OCI-LY1 (cell line): Measurements from ENCODE around the gene EFS.

Experiments used
- H2AFZ ChIP-seq: fragments of 200-600 bp; sonication (generic), shearing (Covaris generic); 2 replicates; pipeline ENCODE4 v1.6.0; 2014; ENCODE audit warnings: antibody characterized with exemption, mild to moderate bottlenecking, low read length
- H3F3A ChIP-seq: fragments of 200-600 bp; sonication (generic), shearing (Covaris generic); 2 replicates; pipeline ENCODE4 v1.6.0; 2014; ENCODE audit warnings: mild to moderate bottlenecking, antibody characterized with exemption, low read length, moderate library complexity; ENCODE audit not compliant: insufficient read depth
- H3K27ac ChIP-seq: fragments of 200-600 bp; sonication (generic); 2 replicates; pipeline ENCODE4 v1.5.1; 2014; ENCODE audit warnings: low read length, mixed run types, mild to moderate bottlenecking, low read depth; ENCODE audit not compliant: poor library complexity, severe bottlenecking
- H3K27me3 ChIP-seq: fragments of 200-600 bp; sonication (generic); 2 replicates; pipeline ENCODE4 v1.6.0; 2014; ENCODE audit warnings: antibody characterized with exemption, mild to moderate bottlenecking, low read length, moderate library complexity; ENCODE audit not compliant: insufficient read depth
- H3K36me3 ChIP-seq: fragments of 200-600 bp; sonication (generic); 2 replicates; pipeline ENCODE4 v1.6.1; 2014; ENCODE audit warnings: mild to moderate bottlenecking, antibody characterized with exemption, low read length, moderate library complexity, mixed read lengths; ENCODE audit not compliant: insufficient read depth
- H3K4me1 ChIP-seq: fragments of 200-600 bp; sonication (generic); 2 replicates; pipeline ENCODE4 v1.5.1; 2014; ENCODE audit warnings: mild to moderate bottlenecking, low read length, moderate library complexity; ENCODE audit not compliant: insufficient read depth, severe bottlenecking
- H3K4me2 ChIP-seq: fragments of 200-600 bp; sonication (generic), shearing (Covaris generic); 2 replicates; pipeline ENCODE4 v1.6.1; 2014; ENCODE audit warnings: low read length
- H3K4me3 ChIP-seq: fragments of 200-600 bp; sonication (generic); 2 replicates; pipeline ENCODE4 v1.5.1; 2014; ENCODE audit warnings: low read length, low read depth, mild to moderate bottlenecking, mixed read lengths; ENCODE audit not compliant: poor library complexity, severe bottlenecking
- H3K79me2 ChIP-seq: fragments of 200-600 bp; shearing (Covaris generic); 2 replicates; pipeline ENCODE4 v1.6.1; 2016; ENCODE audit warnings: mixed run types, low read length, mixed read lengths; ENCODE audit not compliant: insufficient read depth
- H3K9ac ChIP-seq: fragments of 200-600 bp; sonication (generic), shearing (Covaris generic); 2 replicates; pipeline ENCODE4 v1.6.1; 2014; ENCODE audit warnings: mild to moderate bottlenecking, low read length, mixed read lengths
- H3K9me2 ChIP-seq: fragments of 200-600 bp; sonication (generic), shearing (Covaris generic); 2 replicates; pipeline ENCODE4 v1.6.1; 2014; ENCODE audit warnings: low read depth, mild to moderate bottlenecking, low read length, mixed read lengths
- H3K9me3 ChIP-seq: fragments of 200-600 bp; shearing (Covaris generic); 2 replicates; pipeline ENCODE4 v1.6.1; 2014; ENCODE audit warnings: low read length, mixed read lengths
- H4K20me1 ChIP-seq: fragments of 200-600 bp; sonication (generic), shearing (Covaris generic); 2 replicates; pipeline ENCODE4 v1.6.0; 2016; ENCODE audit warnings: mild to moderate bottlenecking, low read length; ENCODE audit not compliant: insufficient read depth
- EZH2 ChIP-seq: fragments of 200-600 bp; sonication (generic), shearing (Covaris generic); IDR thresholded peaks from 2 replicates; pipeline ENCODE4 v1.8.0; 2017; ENCODE audit warnings: borderline replicate concordance, mixed run types, mild to moderate bottlenecking, antibody characterized with exemption, low read length, moderate library complexity, mixed read lengths
- TF ChIP-seq, protein P1 (sequence below): fragments of 200-600 bp; sonication (generic), shearing (Covaris generic); IDR thresholded peaks from 2 replicates; pipeline ENCODE4 v1.5.1; 2017; ENCODE audit warnings: mild to moderate bottlenecking, antibody characterized with exemption, low read length, moderate library complexity, mixed read lengths

The EFS gene

DNA sequence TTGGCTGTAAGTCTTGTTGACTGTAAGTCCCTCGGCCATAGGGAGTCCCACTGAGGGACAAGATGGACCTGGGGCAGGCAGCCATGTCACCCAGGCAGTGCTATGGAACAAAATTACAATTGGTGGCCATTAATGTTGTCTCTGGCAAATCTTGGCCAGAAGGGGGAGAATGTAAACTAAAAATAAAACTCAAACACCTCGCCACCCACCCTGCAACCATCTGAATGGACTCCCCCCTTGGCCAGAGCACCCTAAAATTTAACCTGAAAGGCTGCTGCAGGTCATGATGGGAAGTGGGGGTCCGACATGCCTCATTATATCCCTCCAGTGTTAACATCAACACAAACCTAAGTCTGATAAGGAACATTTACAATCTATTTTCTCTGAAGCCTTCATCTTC, 20.5 kb downstream of the EFS start:
- no peaks in the 10 kb centered on the region for H3K79me2 ChIP-seq
- no peak overlapping the region for H3K4me2 ChIP-seq
- peaks cover 7% of the 10 kb centered on the region for H3K9me3 ChIP-seq
- no peak overlapping the region for H3K27ac ChIP-seq
- H3K27me3 ChIP-seq, result no peaks in the 10 kb centered on the region
- no peaks in the 10 kb centered on the region for H3K4me1 ChIP-seq
- no peaks in the 10 kb centered on the region for H3F3A ChIP-seq
- no peak for TF ChIP-seq EZH2
- TF ChIP-seq, protein P1, sequence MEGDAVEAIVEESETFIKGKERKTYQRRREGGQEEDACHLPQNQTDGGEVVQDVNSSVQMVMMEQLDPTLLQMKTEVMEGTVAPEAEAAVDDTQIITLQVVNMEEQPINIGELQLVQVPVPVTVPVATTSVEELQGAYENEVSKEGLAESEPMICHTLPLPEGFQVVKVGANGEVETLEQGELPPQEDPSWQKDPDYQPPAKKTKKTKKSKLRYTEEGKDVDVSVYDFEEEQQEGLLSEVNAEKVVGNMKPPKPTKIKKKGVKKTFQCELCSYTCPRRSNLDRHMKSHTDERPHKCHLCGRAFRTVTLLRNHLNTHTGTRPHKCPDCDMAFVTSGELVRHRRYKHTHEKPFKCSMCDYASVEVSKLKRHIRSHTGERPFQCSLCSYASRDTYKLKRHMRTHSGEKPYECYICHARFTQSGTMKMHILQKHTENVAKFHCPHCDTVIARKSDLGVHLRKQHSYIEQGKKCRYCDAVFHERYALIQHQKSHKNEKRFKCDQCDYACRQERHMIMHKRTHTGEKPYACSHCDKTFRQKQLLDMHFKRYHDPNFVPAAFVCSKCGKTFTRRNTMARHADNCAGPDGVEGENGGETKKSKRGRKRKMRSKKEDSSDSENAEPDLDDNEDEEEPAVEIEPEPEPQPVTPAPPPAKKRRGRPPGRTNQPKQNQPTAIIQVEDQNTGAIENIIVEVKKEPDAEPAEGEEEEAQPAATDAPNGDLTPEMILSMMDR, result no peak
- no peak overlapping the region for H3K9ac ChIP-seq
- no peak overlapping the region for H3K4me3 ChIP-seq
- no peaks in the 10 kb centered on the region for H4K20me1 ChIP-seq
- no peaks in the 10 kb centered on the region for H3K9me2 ChIP-seq
- no peaks in the 10 kb centered on the region for H3K36me3 ChIP-seq
- H2AFZ ChIP-seq, result no peak overlapping the region

DNA sequence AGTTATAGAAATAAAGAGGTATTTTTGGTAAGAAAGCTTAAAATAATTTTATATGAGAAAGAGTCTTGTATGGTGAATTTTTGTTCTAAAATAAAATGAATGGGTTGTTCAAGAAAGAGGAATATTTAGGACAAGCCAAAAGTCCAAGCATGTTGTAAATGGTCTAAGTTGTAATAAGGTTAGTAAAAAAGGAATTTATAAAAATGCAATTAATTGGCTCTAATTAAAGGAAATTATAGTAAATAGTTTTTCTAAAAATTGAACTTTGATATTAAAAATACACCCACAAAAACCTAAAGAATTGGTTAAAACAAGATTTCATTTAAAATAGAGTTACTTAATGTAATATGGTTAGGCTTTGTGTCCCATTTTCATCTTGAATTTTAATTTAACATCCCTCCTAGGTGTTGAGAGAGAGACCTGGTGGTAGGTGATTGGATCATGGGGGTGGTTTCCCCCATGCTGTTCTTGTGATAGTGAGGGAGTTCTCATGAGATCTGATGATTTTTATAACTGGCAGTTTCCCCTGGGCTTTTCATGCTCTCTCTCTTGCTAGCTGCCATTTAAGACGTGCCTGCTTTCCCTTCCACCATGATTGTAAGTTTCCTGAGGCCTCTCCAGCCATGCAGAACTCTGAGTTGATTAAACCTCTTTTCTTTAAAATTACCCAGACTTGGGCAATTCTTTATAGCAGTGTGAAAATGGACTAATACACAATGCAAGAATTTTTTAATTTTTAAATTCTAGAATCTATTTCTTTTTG, 25.3 kb downstream of the EFS start:
- Histone ChIP-seq H3K27me3 (no peaks in the 10 kb centered on the region), H3K36me3 (no peaks in the 10 kb centered on the region), H3F3A (no peaks in the 10 kb centered on the region), H3K9me3 (peaks cover 11% of the 10 kb centered on the region), H3K79me2 (no peaks in the 10 kb centered on the region), H3K4me1 (no peaks in the 10 kb centered on the region), H3K27ac (no peak overlapping the region), H3K4me2 (no peak overlapping the region), H4K20me1 (no peaks in the 10 kb centered on the region), H3K9me2 (no peaks in the 10 kb centered on the region), H3K9ac (no peak overlapping the region), H2AFZ (no peak overlapping the region), H3K4me3 (no peak overlapping the region)
- no peak for TF ChIP-seq EZH2
- TF ChIP-seq, protein P1, result no peak

DNA sequence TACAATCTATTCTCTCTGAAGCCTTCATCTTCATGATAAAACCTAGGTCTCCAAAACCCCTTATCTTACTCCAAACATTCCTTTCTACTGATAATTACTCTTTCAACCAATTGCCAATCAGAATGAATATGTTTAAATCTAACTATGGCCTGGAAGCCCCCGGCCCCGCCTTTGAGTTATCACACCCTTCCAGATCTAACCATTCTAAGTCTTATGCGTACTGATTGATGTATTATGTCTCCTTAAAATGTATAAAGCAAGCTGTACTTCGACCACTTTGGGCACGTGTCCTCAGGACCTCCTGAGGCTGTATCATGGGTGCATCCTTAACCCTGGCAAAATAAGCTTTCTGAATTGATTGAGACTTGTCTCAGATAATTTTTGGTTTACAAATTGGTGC, 29.3 kb downstream of the EFS start:
- Histone ChIP-seq H3K4me1 (no peaks in the 10 kb centered on the region), H3K36me3 (no peaks in the 10 kb centered on the region), H3F3A (no peaks in the 10 kb centered on the region), H3K27ac (no peak overlapping the region), H4K20me1 (no peaks in the 10 kb centered on the region), H3K9me3 (peaks cover 9% of the 10 kb centered on the region), H3K27me3 (no peaks in the 10 kb centered on the region), H3K9ac (no peak overlapping the region), H3K9me2 (no peaks in the 10 kb centered on the region), H3K79me2 (no peaks in the 10 kb centered on the region), H3K4me2 (no peak overlapping the region), H2AFZ (no peak overlapping the region), H3K4me3 (no peak overlapping the region)
- no peak for TF ChIP-seq EZH2
- TF ChIP-seq, protein P1, result no peak
